K562 (cell line): Measurements from ENCODE around the gene LNX2. TPM values are rescaled to one million over a fixed set of nuclear protein-coding genes. Genes with fewer than 3 reads are reported as not detected.

Experiments used
- CREBBP ChIP-seq: IDR thresholded peaks from one replicate; pipeline ENCODE4 v1.6.1; 2012; ENCODE audit warnings: low read depth, mild to moderate bottlenecking, control low read depth, inconsistent platforms, low read length
- EP400 ChIP-seq: fragments of 450-650 bp; IDR thresholded peaks from 2 replicates; pipeline ENCODE4 v1.6.1; 2017; ENCODE audit warnings: antibody characterized with exemption, mild to moderate bottlenecking, moderate library complexity
- HNRNPH1 ChIP-seq: fragments of 200-400 bp; formaldehyde crosslinking; optimal IDR thresholded peaks from 2 replicates; pipeline ENCODE3; 2017; ENCODE audit warnings: low read depth, mild to moderate bottlenecking, low read length, moderate library complexity
- KDM1A ChIP-seq, 2 experiments: fragments of 450-650 bp; IDR thresholded peaks; 2 replicates each; pipeline ENCODE4 v1.6.1; 2016; ENCODE audit warnings: mild to moderate bottlenecking in 2 of 2
- KLF16 ChIP-seq: IDR thresholded peaks from 2 replicates; pipeline ENCODE4 v1.6.1; 2016; ENCODE audit warnings: antibody characterized with exemption
- MIER1 ChIP-seq: fragments of 450-650 bp; IDR thresholded peaks from 2 replicates; pipeline ENCODE4 v1.6.1; 2016; ENCODE audit warnings: antibody characterized with exemption, mild to moderate bottlenecking, low read depth
- NCOA2 ChIP-seq, 2 experiments: fragments of 450-650 bp; IDR thresholded peaks; 2 replicates each; pipeline ENCODE4 v1.6.1; 2018; ENCODE audit warnings: mild to moderate bottlenecking in 2 of 2, moderate library complexity in 1 of 2; ENCODE audit not compliant: partially characterized antibody in 2 of 2
- NCOA4 ChIP-seq: fragments of 450-650 bp; IDR thresholded peaks from 2 replicates; pipeline ENCODE4 v1.6.1; 2018; ENCODE audit warnings: mild to moderate bottlenecking; ENCODE audit not compliant: partially characterized antibody
- NFXL1 ChIP-seq: fragments of 450-650 bp; formaldehyde crosslinking; IDR thresholded peaks from 2 replicates; pipeline ENCODE4 v1.4.0; 2021; ENCODE audit warnings: mild to moderate bottlenecking
- NR4A1 ChIP-seq, 2 experiments: fragments of 250-450 bp in 1 of 2; fragments of 450-650 bp in 1 of 2; sonication (Bioruptor Pico) in 1 of 2; IDR thresholded peaks; 2 replicates each; pipeline versions ENCODE4 v1.4.0 to v1.6.1; 2016 to 2020; ENCODE audit warnings: mild to moderate bottlenecking in 2 of 2, missing compliant biosample characterization in 1 of 2, missing genetic modification characterization in 1 of 2, moderate library complexity in 1 of 2
- PTBP1 ChIP-seq: fragments of 200-400 bp; formaldehyde crosslinking; IDR thresholded peaks from 2 replicates; pipeline ENCODE4 v1.6.1; 2017; ENCODE audit warnings: low read depth, low read length
- ZNF184 ChIP-seq: sonication (generic); formaldehyde crosslinking; IDR thresholded peaks from 2 replicates; pipeline ENCODE4 v1.5.0; 2020; ENCODE audit warnings: missing genetic modification reagents
- ZNF239 ChIP-seq: fragments of 250-450 bp; sonication (Bioruptor Pico); IDR thresholded peaks from 2 replicates; pipeline ENCODE4 v1.4.0; 2020; ENCODE audit warnings: mild to moderate bottlenecking
- ZNF282 ChIP-seq: sonication (generic); formaldehyde crosslinking; IDR thresholded peaks from 2 replicates; pipeline ENCODE4 v1.8.1; 2023; ENCODE audit warnings: missing genetic modification reagents
- ZNF311 ChIP-seq: fragments of 250-450 bp; sonication (Bioruptor Pico); IDR thresholded peaks from 2 replicates; pipeline ENCODE4 v1.4.0; 2020; ENCODE audit warnings: mild to moderate bottlenecking, moderate library complexity
- ZNF431 ChIP-seq: sonication (generic); formaldehyde crosslinking; IDR thresholded peaks from 2 replicates; pipeline ENCODE4 v1.8.0; 2022; ENCODE audit warnings: mild to moderate bottlenecking, missing genetic modification reagents
- ZNF75A ChIP-seq: fragments of 450-650 bp; formaldehyde crosslinking; IDR thresholded peaks from 2 replicates; pipeline ENCODE4 v1.4.0; 2020; ENCODE audit warnings: mild to moderate bottlenecking
- polyA plus RNA-seq, 8 experiments: library from polyadenylated mRNA; depleted of rRNA in 4 of 8; stranded (reverse) in 5 of 8; unstranded in 3 of 8; fragments of >200 nt; fragmentation: Nextera tagmentation in 2 of 8; fragmentation: Illumina TruSeq in 1 of 8; extraction: Ambion mirVana in 2 of 8; extraction: Trizol in 1 of 8; gene quantifications; 2 replicates each; pipeline versions ENCODE4 v1.2.1 to v1.2.3, GENCODE V29; 2011 to 2014; ENCODE audit warnings: inconsistent platforms in 1 of 8, missing spikeins in 1 of 8
- total RNA-seq, 7 experiments: library from RNA; depleted of rRNA in 6 of 7; stranded (reverse); fragments of >200 nt in 6 of 7; fragmentation: Illumina TruSeq in 2 of 7; extraction: Trizol in 2 of 7; gene quantifications; 2 replicates each; pipeline versions ENCODE4 v1.2.1 to v1.2.3, GENCODE V29; 2011 to 2021; ENCODE audit warnings: low replicate concordance in 1 of 7
- TF ChIP-seq, protein P1 (sequence below), 2 experiments: IDR thresholded peaks; 2 replicates each; pipeline ENCODE4 v1.6.1; 2012; ENCODE audit warnings: improper control_type of control experiment in 2 of 2, low read depth in 2 of 2, low read length in 2 of 2, borderline replicate concordance in 1 of 2
- TF ChIP-seq, protein P2 (sequence below), 2 experiments: fragments of 450-650 bp in 1 of 2; sonication (generic) in 1 of 2; formaldehyde crosslinking in 1 of 2; IDR thresholded peaks in 1 of 2; conservative IDR thresholded peaks in 1 of 2; 2 replicates each; pipeline versions ENCODE4 v1.6.1 to v1.8.1; 2016 to 2023; ENCODE audit warnings: mild to moderate bottlenecking in 2 of 2, moderate library complexity in 2 of 2, inconsistent platforms in 1 of 2, missing genetic modification reagents in 1 of 2
- TF ChIP-seq, protein P3 (sequence below): sonication (generic); IDR thresholded peaks from 2 replicates; pipeline ENCODE4 v1.6.1; 2016
- TF ChIP-seq, protein P4 (sequence below): fragments of 250-450 bp; sonication (Bioruptor Pico); IDR thresholded peaks from 2 replicates; pipeline ENCODE4 v1.4.0; 2020
- TF ChIP-seq, protein P5 (sequence below), 2 experiments: fragments of 250-450 bp in 1 of 2; fragments of 450-650 bp in 1 of 2; sonication (Bioruptor Pico) in 1 of 2; IDR thresholded peaks; 2 replicates each; pipeline versions ENCODE4 v1.6.1 to v1.8.0; 2016 to 2021; ENCODE audit warnings: mild to moderate bottlenecking in 2 of 2, moderate library complexity in 2 of 2, missing compliant biosample characterization in 1 of 2, missing genetic modification characterization in 1 of 2

LNX2 gene
- total and polyA plus RNA-seq, 9 of the 15 experiments (the other 6 are each of a cell fraction or from before 2014, with no cell fraction given): 1.5 to 5.5 (median 4.0) TPM

DNA sequence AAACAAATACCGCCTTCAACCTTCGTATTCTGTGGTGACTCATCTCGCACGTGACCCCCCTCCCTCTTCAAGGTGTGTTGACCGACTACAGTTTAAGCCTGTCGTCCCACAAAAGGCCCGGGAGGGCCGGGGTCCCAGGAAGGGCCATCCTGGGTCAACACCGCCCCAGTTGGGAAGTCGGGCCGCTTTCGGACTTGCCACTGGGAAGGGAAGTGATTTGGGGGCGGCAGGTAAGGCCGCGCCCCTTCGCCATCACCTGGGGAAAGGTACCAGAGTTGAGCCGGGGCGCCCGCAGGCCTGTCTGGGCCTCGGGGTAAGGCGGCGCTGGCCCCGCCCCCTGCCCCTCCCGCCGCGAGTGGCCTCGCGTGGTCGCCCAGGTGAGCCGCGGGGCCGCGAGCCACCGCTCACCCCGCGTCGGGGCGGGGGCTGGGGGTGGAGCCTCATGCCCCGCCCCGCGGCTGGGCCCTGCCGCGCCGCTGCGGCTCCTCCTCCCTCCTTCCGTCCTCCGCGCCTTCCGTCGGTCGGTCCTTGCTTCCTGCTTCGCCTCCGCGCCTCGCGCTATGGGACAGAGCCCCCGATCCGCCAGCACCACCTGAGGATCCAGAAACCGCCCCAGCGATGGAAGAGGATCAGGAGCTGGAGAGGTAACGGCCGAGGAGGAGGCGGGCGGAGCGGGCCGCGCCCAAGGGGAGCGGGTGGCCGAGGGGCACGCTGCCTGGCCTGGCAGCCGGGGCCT, 1.2 kb upstream of the LNX2 start, which contains the start of gene POLR1D (continued):
- TF ChIP-seq, protein P1, sequence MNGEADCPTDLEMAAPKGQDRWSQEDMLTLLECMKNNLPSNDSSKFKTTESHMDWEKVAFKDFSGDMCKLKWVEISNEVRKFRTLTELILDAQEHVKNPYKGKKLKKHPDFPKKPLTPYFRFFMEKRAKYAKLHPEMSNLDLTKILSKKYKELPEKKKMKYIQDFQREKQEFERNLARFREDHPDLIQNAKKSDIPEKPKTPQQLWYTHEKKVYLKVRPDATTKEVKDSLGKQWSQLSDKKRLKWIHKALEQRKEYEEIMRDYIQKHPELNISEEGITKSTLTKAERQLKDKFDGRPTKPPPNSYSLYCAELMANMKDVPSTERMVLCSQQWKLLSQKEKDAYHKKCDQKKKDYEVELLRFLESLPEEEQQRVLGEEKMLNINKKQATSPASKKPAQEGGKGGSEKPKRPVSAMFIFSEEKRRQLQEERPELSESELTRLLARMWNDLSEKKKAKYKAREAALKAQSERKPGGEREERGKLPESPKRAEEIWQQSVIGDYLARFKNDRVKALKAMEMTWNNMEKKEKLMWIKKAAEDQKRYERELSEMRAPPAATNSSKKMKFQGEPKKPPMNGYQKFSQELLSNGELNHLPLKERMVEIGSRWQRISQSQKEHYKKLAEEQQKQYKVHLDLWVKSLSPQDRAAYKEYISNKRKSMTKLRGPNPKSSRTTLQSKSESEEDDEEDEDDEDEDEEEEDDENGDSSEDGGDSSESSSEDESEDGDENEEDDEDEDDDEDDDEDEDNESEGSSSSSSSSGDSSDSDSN (IDR thresholded peaks at IDR 0.05; ENCODE audit: borderline replicate concordance in 1 of 2, low read depth in 2 of 2, low read length in 2 of 2): peak in 1 of 2 experiments; percentile 63; a peak in 1 of 4 replicates
- TF ChIP-seq, protein P2, sequence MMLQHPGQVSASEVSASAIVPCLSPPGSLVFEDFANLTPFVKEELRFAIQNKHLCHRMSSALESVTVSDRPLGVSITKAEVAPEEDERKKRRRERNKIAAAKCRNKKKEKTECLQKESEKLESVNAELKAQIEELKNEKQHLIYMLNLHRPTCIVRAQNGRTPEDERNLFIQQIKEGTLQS (IDR thresholded peaks at IDR 0.05): peak; percentile 89
- TF ChIP-seq, protein P2 (CRISPR knock-in tag; conservative IDR thresholded peaks at IDR 0.05): no peak
- no peak for TF ChIP-seq ZNF75A
- TF ChIP-seq ZNF239 (CRISPR knock-in tag): no peak
- no peak for TF ChIP-seq ZNF184 (CRISPR knock-in tag)
- no peak for TF ChIP-seq CREBBP
- no peak for TF ChIP-seq NCOA4
- no peak for TF ChIP-seq HNRNPH1
- no peak for TF ChIP-seq ZNF282 (CRISPR knock-in tag)
- TF ChIP-seq, protein P3, sequence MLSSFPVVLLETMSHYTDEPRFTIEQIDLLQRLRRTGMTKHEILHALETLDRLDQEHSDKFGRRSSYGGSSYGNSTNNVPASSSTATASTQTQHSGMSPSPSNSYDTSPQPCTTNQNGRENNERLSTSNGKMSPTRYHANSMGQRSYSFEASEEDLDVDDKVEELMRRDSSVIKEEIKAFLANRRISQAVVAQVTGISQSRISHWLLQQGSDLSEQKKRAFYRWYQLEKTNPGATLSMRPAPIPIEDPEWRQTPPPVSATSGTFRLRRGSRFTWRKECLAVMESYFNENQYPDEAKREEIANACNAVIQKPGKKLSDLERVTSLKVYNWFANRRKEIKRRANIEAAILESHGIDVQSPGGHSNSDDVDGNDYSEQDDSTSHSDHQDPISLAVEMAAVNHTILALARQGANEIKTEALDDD: no peak
- TF ChIP-seq, protein P4, sequence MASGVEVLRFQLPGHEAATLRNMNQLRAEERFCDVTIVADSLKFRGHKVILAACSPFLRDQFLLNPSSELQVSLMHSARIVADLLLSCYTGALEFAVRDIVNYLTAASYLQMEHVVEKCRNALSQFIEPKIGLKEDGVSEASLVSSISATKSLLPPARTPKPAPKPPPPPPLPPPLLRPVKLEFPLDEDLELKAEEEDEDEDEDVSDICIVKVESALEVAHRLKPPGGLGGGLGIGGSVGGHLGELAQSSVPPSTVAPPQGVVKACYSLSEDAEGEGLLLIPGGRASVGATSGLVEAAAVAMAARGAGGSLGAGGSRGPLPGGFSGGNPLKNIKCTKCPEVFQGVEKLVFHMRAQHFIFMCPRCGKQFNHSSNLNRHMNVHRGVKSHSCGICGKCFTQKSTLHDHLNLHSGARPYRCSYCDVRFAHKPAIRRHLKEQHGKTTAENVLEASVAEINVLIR (CRISPR knock-in tag): no peak
- no peak for TF ChIP-seq MIER1
- no peak for TF ChIP-seq NCOA2 (IDR thresholded peaks at IDR 0.05; ENCODE audit: partially characterized antibody in 2 of 2)
- TF ChIP-seq NFXL1 (CRISPR knock-in tag): no peak
- no peak for TF ChIP-seq ZNF431 (CRISPR knock-in tag)
- TF ChIP-seq PTBP1: no peak
- no peak for TF ChIP-seq ZNF311 (CRISPR knock-in tag)
- no peak for TF ChIP-seq KDM1A (IDR thresholded peaks at IDR 0.05)
- TF ChIP-seq EP400: peak; percentile 78; the same call in 1 of the 2 replicates
- TF ChIP-seq, protein P5, sequence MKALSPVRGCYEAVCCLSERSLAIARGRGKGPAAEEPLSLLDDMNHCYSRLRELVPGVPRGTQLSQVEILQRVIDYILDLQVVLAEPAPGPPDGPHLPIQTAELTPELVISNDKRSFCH (CRISPR knock-in tag; IDR thresholded peaks at IDR 0.05): no peak
- TF ChIP-seq, protein P5 (tag; IDR thresholded peaks at IDR 0.05): no peak
- TF ChIP-seq KLF16: no peak
- no peak for TF ChIP-seq NR4A1 (CRISPR knock-in tag; IDR thresholded peaks at IDR 0.05)
- TF ChIP-seq NR4A1 (tag; IDR thresholded peaks at IDR 0.05): no peak
